Ishikawa (cell line): ENCODE data around the gene FBXO36.

Source experiments
- CEBPB ChIP-seq: IDR thresholded peaks from 2 replicates; pipeline ENCODE4 v1.6.1; 2012
- CREB1 ChIP-seq: IDR thresholded peaks from 2 replicates; pipeline ENCODE4 v1.6.1; 2012; ENCODE audit warnings: low read depth
- EGR1 ChIP-seq: IDR thresholded peaks from 2 replicates; pipeline ENCODE4 v1.6.1; 2012
- EP300 ChIP-seq: IDR thresholded peaks from 2 replicates; pipeline ENCODE4 v1.6.1; 2012; ENCODE audit warnings: borderline replicate concordance
- FOXM1 ChIP-seq: IDR thresholded peaks from 2 replicates; pipeline ENCODE4 v1.6.1; 2012; ENCODE audit warnings: low read depth, borderline replicate concordance
- NFIC ChIP-seq: IDR thresholded peaks from 2 replicates; pipeline ENCODE4 v1.6.1; 2012
- RAD21 ChIP-seq: IDR thresholded peaks from 2 replicates; pipeline ENCODE4 v1.6.1; 2012; ENCODE audit warnings: low read depth
- TAF1 ChIP-seq: IDR thresholded peaks from 2 replicates; pipeline ENCODE4 v1.6.1; 2012; ENCODE audit warnings: low read depth, mild to moderate bottlenecking
- TCF12 ChIP-seq: IDR thresholded peaks from 2 replicates; pipeline ENCODE4 v1.6.1; 2012; ENCODE audit warnings: low read depth
- TEAD4 ChIP-seq: IDR thresholded peaks from 2 replicates; pipeline ENCODE4 v1.6.1; 2012
- YY1 ChIP-seq: IDR thresholded peaks from 2 replicates; pipeline ENCODE4 v1.6.1; 2012; ENCODE audit warnings: low read depth
- ZBTB7A ChIP-seq: IDR thresholded peaks from 2 replicates; pipeline ENCODE4 v1.6.1; 2012; ENCODE audit warnings: low read depth
- TF ChIP-seq, protein P1 (sequence below): IDR thresholded peaks from 2 replicates; pipeline ENCODE4 v1.6.1; 2012; ENCODE audit warnings: low read depth, mild to moderate bottlenecking
- TF ChIP-seq, protein P2 (sequence below): IDR thresholded peaks from 2 replicates; pipeline ENCODE4 v1.6.1; 2012
- TF ChIP-seq, protein P3 (sequence below): IDR thresholded peaks from 2 replicates; pipeline ENCODE4 v1.6.1; 2012

The FBXO36 gene

DNA sequence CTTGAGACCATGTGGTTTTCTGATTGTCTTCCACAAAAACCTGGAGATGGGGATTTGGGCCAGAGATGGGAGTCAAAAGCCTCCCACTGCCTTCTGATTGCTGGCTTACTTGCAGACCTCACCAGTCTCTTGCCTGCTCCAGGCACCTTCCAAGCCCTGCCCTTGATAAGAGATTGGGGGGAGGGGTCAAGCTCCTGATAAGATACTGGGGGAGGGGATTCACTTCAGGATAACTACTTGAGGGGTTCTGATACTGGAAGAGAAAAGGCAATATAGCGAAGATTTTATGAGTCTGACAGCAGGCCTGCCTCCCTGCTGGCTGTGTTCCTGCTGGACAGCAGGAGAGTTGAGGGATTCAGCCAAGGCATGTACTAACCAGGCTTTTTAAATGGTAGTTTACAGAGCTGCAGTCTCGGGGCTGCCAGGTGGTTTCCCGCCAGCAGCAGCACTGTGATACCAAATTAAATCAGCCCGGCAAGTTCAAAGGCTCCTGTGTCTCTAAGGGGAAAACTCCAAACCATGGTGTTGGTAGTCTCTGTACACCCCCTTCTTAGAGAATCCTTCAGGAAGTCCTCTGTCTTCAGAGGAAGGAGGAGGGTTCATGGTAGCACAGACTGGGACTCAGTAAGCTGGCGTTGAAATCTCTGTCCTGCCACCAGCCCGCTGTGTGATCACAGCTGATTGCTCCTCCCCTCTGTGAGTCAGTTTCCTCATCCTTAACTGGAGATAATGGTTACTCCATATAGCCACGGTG lies 58.3 kb downstream of the FBXO36 start:
- no peak for TF ChIP-seq ZBTB7A
- no peak for TF ChIP-seq CEBPB
- TF ChIP-seq, protein P1, sequence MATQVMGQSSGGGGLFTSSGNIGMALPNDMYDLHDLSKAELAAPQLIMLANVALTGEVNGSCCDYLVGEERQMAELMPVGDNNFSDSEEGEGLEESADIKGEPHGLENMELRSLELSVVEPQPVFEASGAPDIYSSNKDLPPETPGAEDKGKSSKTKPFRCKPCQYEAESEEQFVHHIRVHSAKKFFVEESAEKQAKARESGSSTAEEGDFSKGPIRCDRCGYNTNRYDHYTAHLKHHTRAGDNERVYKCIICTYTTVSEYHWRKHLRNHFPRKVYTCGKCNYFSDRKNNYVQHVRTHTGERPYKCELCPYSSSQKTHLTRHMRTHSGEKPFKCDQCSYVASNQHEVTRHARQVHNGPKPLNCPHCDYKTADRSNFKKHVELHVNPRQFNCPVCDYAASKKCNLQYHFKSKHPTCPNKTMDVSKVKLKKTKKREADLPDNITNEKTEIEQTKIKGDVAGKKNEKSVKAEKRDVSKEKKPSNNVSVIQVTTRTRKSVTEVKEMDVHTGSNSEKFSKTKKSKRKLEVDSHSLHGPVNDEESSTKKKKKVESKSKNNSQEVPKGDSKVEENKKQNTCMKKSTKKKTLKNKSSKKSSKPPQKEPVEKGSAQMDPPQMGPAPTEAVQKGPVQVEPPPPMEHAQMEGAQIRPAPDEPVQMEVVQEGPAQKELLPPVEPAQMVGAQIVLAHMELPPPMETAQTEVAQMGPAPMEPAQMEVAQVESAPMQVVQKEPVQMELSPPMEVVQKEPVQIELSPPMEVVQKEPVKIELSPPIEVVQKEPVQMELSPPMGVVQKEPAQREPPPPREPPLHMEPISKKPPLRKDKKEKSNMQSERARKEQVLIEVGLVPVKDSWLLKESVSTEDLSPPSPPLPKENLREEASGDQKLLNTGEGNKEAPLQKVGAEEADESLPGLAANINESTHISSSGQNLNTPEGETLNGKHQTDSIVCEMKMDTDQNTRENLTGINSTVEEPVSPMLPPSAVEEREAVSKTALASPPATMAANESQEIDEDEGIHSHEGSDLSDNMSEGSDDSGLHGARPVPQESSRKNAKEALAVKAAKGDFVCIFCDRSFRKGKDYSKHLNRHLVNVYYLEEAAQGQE: no peak
- no peak for TF ChIP-seq CREB1

DNA sequence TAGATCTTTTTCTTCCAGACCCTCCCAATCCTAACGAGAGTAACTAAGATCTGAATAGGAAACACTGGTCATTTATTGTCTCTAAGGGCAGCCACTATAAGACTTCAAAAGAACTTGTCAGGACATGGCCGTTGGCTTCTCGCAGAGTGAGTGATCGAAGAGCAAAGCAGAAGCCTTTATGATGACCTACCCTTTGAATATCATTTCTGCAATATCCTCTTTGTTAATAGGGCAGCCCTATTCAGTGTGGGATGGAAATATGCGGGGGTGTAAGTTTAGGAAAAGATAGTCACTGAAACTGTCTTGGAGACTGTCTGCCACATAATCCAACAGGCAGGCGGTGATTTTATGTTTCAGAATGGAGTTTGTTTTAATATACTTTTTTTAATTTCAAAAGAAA lies 70.9 kb downstream of the FBXO36 start:
- no peak for TF ChIP-seq RAD21
- TF ChIP-seq NFIC: no peak
- TF ChIP-seq, protein P2, sequence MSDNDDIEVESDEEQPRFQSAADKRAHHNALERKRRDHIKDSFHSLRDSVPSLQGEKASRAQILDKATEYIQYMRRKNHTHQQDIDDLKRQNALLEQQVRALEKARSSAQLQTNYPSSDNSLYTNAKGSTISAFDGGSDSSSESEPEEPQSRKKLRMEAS: no peak

DNA sequence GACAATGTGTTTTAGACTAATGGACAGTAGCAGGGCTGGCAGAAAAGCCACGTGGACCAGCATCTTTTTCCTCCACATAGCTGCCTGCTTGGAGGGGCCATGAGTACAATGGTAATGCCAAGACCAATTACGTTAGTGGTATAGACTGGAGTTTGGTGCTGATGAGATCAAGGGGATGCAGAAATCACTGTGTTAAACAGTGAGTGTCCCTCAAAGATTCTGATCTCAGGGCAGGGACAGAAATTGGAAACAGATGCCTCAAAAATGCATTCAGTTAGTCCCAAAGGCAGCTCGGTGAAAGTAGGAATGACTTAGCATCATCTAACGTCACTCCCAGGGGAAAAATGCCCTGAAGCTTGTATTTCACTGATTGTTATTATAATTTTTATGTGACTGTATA lies 74.0 kb downstream of the FBXO36 start:
- TF ChIP-seq, protein P1: no peak

DNA sequence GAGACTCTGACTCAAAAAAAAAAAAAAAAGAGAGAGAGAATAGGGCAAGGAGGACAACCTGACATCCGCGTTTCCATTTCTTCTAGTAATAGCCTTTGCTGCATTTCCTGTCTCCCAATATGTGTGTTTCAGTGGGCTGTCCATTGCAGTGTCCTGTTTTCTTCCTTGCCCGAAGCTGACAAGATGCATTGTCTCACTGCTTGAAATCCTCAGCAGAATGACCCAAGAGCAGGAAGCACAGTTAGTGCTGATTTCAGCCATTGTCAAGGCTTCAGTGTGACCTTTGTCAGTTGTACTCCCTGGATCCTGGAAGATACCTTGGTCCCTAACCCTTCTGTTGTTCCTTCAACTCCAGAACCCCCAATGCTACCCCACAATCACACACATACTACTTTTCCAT lies 75.3 kb downstream of the FBXO36 start:
- TF ChIP-seq EGR1: no peak
- TF ChIP-seq, protein P1: no peak
- TF ChIP-seq, protein P3, sequence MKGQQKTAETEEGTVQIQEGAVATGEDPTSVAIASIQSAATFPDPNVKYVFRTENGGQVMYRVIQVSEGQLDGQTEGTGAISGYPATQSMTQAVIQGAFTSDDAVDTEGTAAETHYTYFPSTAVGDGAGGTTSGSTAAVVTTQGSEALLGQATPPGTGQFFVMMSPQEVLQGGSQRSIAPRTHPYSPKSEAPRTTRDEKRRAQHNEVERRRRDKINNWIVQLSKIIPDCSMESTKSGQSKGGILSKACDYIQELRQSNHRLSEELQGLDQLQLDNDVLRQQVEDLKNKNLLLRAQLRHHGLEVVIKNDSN: no peak

DNA sequence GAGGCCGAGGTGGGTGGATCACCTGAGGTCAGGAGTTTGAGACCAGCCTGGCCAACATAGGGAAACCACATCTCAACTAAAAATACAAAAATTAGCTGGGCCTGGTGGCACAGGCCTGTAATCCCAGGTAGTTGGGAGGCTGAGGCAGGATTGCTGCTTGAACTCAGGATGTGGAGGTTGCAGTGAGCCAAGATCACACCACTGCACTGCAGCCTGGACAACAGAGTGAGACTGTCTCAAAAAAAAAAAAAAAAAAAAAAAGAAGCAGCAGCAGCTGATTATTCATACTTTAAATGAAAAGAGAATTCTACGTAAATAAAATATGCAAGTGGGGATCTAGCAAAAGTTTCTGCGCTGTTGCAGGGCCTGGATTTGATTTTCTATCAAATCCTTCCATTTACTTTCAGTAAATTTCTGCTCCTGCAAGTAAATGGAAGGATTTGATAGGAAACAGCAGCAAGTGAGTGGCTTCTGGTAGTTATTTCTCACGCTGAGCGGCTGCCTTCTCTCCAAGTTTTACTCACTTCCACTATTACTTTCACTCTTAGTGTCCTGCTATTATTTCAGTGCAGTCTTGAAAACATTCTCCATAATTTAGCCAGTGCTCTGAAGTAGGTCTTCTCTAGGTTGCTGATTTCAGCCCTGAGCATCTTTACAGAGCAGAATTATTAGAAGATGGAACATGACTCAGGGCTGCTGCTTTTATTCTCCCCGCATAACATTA lies 78.0 kb downstream of the FBXO36 start:
- no peak for TF ChIP-seq TCF12
- no peak for TF ChIP-seq EP300
- TF ChIP-seq YY1: no peak
- no peak for TF ChIP-seq TAF1
- TF ChIP-seq, protein P1: no peak
- TF ChIP-seq, protein P2: no peak
- TF ChIP-seq TEAD4: no peak
- TF ChIP-seq RAD21: no peak
- TF ChIP-seq FOXM1: no peak
- TF ChIP-seq NFIC: no peak
- no peak for TF ChIP-seq CREB1
- TF ChIP-seq, protein P3: no peak
